Liver (tissue), 9 donors: Measurements from ENCODE around the gene GIMAP1. TPM values are rescaled to one million over a fixed set of nuclear protein-coding genes. Genes with fewer than 3 reads are reported as not detected.

Experiments
- DNase-seq: peaks from one replicate; pipeline ENCODE4 v3.0.0-alpha.2; 2017; ENCODE audit warnings: low spot score
- H3K27ac ChIP-seq, 2 donors: one replicate each; pipeline ENCODE4 v1.7.0; 2013; ENCODE audit warnings: inconsistent platforms in 2 of 2, low read length in 2 of 2, control low read depth in 1 of 2, low read depth in 1 of 2, mild to moderate bottlenecking in 1 of 2
- H3K27me3 ChIP-seq, 4 donors: one replicate each; pipeline versions ENCODE4 v1.6.1 to v1.7.0; 2013; ENCODE audit warnings: low read length in 3 of 4, inconsistent platforms in 1 of 4, mild to moderate bottlenecking in 1 of 4, moderate library complexity in 1 of 4; ENCODE audit not compliant: control insufficient read depth in 4 of 4, insufficient read depth in 4 of 4
- H3K36me3 ChIP-seq, 4 donors: one replicate each; pipeline versions ENCODE4 v1.6.1 to v1.7.0; 2013; ENCODE audit warnings: low read length in 3 of 4, mild to moderate bottlenecking in 3 of 4, low read depth in 1 of 4, moderate library complexity in 1 of 4; ENCODE audit not compliant: control insufficient read depth in 4 of 4, insufficient read depth in 3 of 4
- H3K4me1 ChIP-seq, 4 donors: one replicate each; pipeline versions ENCODE4 v1.6.1 to v1.7.0; 2013; ENCODE audit warnings: low read length in 3 of 4, mild to moderate bottlenecking in 3 of 4, moderate library complexity in 1 of 4; ENCODE audit not compliant: control insufficient read depth in 4 of 4, insufficient read depth in 4 of 4
- H3K4me3 ChIP-seq, 3 donors: one replicate each; pipeline versions ENCODE4 v1.6.1 to v1.7.0; 2013; ENCODE audit warnings: low read length in 3 of 3, control low read depth in 1 of 3, low read depth in 1 of 3, mild to moderate bottlenecking in 1 of 3
- H3K9ac ChIP-seq, 2 donors: one replicate each; pipeline ENCODE4 v1.7.0; 2013; ENCODE audit warnings: low read length in 2 of 2, mild to moderate bottlenecking in 2 of 2, moderate library complexity in 2 of 2, control low read depth in 1 of 2, low read depth in 1 of 2
- H3K9me3 ChIP-seq, 4 donors: one replicate each; pipeline versions ENCODE4 v1.6.1 to v1.7.0; 2013; ENCODE audit warnings: low read length in 3 of 4; ENCODE audit not compliant: control insufficient read depth in 4 of 4
- FOXA1 ChIP-seq: IDR thresholded peaks from 2 replicates; pipeline ENCODE4 v1.6.1; 2016; ENCODE audit warnings: antibody characterized with exemption
- FOXA2 ChIP-seq: IDR thresholded peaks from 2 replicates; pipeline ENCODE4 v1.6.1; 2016; ENCODE audit warnings: antibody characterized with exemption
- HNF4A ChIP-seq, 2 donors: conservative IDR thresholded peaks; 2 replicates each; pipeline ENCODE4 v1.6.1; 2016; ENCODE audit warnings: antibody characterized with exemption in 2 of 2, mild to moderate bottlenecking in 2 of 2
- REST ChIP-seq: IDR thresholded peaks from 2 replicates; pipeline ENCODE4 v1.6.1; 2016; ENCODE audit warnings: antibody characterized with exemption, mild to moderate bottlenecking
- RXRA ChIP-seq, 2 donors: IDR thresholded peaks; 2 replicates each; pipeline ENCODE4 v1.6.1; 2017 to 2018; ENCODE audit warnings: antibody characterized with exemption in 2 of 2, mild to moderate bottlenecking in 1 of 2
- SP1 ChIP-seq: IDR thresholded peaks from 2 replicates; pipeline ENCODE4 v1.6.1; 2018; ENCODE audit warnings: antibody characterized with exemption, mild to moderate bottlenecking
- TAF1 ChIP-seq: conservative IDR thresholded peaks from 2 replicates; pipeline ENCODE4 v1.6.1; 2016; ENCODE audit warnings: antibody characterized with exemption, mild to moderate bottlenecking
- polyA plus RNA-seq, 2 donors: library from polyadenylated mRNA; stranded (reverse) in 1 of 2; unstranded in 1 of 2; fragments of 200-250 nt in 1 of 2; fragments of >200 nt in 1 of 2; fragmentation: Nextera tagmentation in 1 of 2; extraction: Ambion mirVana in 1 of 2; gene quantifications; one replicate each; pipeline versions ENCODE4 v1.2.1 to v1.2.3, GENCODE V29; 2013 to 2015
- total RNA-seq, 2 donors: library from RNA; depleted of rRNA; stranded (reverse); fragments of >200 nt; gene quantifications; one replicate each; pipeline ENCODE4 v1.2.3, GENCODE V29; 2014
- TF ChIP-seq, protein P1 (sequence below): fragments of 150-350 bp; IDR thresholded peaks from 2 replicates; pipeline ENCODE4 v1.5.1; 2017; ENCODE audit warnings: improper control_type of control experiment, low read depth, low read length; ENCODE audit not compliant: missing input control
- TF ChIP-seq, protein P2 (sequence below): IDR thresholded peaks from 2 replicates; pipeline ENCODE4 v1.6.1; 2016; ENCODE audit warnings: antibody characterized with exemption
- donor health status: healthy.
- donor health status: healthy.
- donor health status: healthy.
- donor health status: healthy.
- donor health status: healthy.

The GIMAP1 gene
- total and polyA plus RNA-seq, 4 donors = 1.5 to 3.8 (median 2.5) TPM

- TF ChIP-seq TAF1 = no peak
- no peak for TF ChIP-seq FOXA2
- no peak for TF ChIP-seq REST
These were observed 37.6 kb downstream of the GIMAP1 start (continued) for GRCh38 chr7:150753826-150754603.

DNA sequence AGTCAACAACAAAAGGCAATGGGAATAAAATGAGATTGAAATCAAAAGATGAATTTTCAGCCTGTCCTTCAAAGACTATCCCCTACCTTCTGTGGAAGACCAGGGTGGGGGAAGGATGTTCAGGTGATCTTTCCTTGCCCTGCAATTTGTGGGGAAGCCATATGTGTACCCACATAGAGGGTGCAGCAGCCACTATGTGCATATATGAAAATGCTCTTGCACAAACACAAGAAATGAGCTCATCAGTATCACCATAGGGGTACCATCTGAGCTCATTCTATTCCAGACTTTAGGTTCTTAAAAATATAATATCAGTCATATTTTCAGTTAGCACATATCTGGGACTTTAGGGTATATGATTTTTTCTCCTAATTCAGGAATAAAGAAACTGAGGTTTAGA lies 38.5 kb downstream of the GIMAP1 start:
- Histone ChIP-seq H3K9ac (no peak overlapping the region), H3K4me3 (no peak overlapping the region), H3K4me1 (peaks cover 0 to 10% (median under 1%) of the 10 kb centered on the region in 4 donors), H3K27ac (peak overlapping the region; percentile 7 to 37), H3K9me3 (no peaks in the 10 kb centered on the region), H3K36me3 (no peaks in the 10 kb centered on the region), H3K27me3 (no peaks in the 10 kb centered on the region)
- TF ChIP-seq FOXA1 (no peak), SP1 (no peak), REST (no peak), RXRA (IDR thresholded peaks at IDR 0.05) (no peak), FOXA2 (no peak), TAF1 (no peak), HNF4A (conservative IDR thresholded peaks at IDR 0.05) (no peak)
- TF ChIP-seq, protein P1, sequence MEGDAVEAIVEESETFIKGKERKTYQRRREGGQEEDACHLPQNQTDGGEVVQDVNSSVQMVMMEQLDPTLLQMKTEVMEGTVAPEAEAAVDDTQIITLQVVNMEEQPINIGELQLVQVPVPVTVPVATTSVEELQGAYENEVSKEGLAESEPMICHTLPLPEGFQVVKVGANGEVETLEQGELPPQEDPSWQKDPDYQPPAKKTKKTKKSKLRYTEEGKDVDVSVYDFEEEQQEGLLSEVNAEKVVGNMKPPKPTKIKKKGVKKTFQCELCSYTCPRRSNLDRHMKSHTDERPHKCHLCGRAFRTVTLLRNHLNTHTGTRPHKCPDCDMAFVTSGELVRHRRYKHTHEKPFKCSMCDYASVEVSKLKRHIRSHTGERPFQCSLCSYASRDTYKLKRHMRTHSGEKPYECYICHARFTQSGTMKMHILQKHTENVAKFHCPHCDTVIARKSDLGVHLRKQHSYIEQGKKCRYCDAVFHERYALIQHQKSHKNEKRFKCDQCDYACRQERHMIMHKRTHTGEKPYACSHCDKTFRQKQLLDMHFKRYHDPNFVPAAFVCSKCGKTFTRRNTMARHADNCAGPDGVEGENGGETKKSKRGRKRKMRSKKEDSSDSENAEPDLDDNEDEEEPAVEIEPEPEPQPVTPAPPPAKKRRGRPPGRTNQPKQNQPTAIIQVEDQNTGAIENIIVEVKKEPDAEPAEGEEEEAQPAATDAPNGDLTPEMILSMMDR = no peak
- TF ChIP-seq, protein P2, sequence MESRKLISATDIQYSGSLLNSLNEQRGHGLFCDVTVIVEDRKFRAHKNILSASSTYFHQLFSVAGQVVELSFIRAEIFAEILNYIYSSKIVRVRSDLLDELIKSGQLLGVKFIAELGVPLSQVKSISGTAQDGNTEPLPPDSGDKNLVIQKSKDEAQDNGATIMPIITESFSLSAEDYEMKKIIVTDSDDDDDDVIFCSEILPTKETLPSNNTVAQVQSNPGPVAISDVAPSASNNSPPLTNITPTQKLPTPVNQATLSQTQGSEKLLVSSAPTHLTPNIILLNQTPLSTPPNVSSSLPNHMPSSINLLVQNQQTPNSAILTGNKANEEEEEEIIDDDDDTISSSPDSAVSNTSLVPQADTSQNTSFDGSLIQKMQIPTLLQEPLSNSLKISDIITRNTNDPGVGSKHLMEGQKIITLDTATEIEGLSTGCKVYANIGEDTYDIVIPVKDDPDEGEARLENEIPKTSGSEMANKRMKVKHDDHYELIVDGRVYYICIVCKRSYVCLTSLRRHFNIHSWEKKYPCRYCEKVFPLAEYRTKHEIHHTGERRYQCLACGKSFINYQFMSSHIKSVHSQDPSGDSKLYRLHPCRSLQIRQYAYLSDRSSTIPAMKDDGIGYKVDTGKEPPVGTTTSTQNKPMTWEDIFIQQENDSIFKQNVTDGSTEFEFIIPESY = no peak
- no peak for DNase-seq
